Measurements from ENCODE around the gene INCENP. TPM values are rescaled to one million over a fixed set of nuclear protein-coding genes. Genes with fewer than 3 reads are reported as not detected.
A peak's percentile ranks its signal among the peaks of the same experiment; 100 is the strongest.
"Not testable (repeated sequence)": the region's sequence is repeated elsewhere in the genome, so short reads cannot be mapped to it uniquely, and the experiment has no call there.

INCENP gene
- polyA plus RNA-seq, 2 of the 4 experiments (the other 2 are of a cell fraction): 29.5 to 55.8 TPM

GRCh38 chr11:62190011-62190410 lies 66.2 kb downstream of the INCENP start, which contains the start of gene SCGB1D1 (continued):
- TF ChIP-seq BCL3 (IDR thresholded peaks at IDR 0.05): no peak
- no peak for TF ChIP-seq ZC3H11A (IDR thresholded peaks at IDR 0.05)
- TF ChIP-seq SMC3 (IDR thresholded peaks at IDR 0.05): no peak
- no peak for TF ChIP-seq HOXB5 (CRISPR knock-in tag; IDR thresholded peaks at IDR 0.05)
- TF ChIP-seq RFX5 (IDR thresholded peaks at IDR 0.05): no peak
- no peak for TF ChIP-seq E2F6 (IDR thresholded peaks at IDR 0.05; ENCODE audit: borderline replicate concordance, low read depth)
- TF ChIP-seq HOXB13 (CRISPR knock-in tag; IDR thresholded peaks at IDR 0.05; ENCODE audit: low read depth): no peak
- TF ChIP-seq NFE2L2 (conservative IDR thresholded peaks at IDR 0.05; ENCODE audit: low read length): no peak
- no peak for TF ChIP-seq EP300 (IDR thresholded peaks at IDR 0.05)

GRCh38 chr11:62193952-62194351 lies 70.1 kb downstream of the INCENP start:
- ATAC-seq (peak; percentile 54 to 71), FAIRE-seq (no peak), DNase-seq (ENCODE audit: low read depth in 1 of 2, low spot score in 1 of 2) (no peak)
- 33% methylated on average over 4 of the region's 4 CpGs for WGBS (ENCODE audit: missing lambda C conversion rate)
- no peaks in the 10 kb centered on the region for H3K9me3 ChIP-seq
- H3K4me3 ChIP-seq: no peak overlapping the region
- POLR2A ChIA-PET: no interaction called here
- CTCF ChIA-PET: no interaction called here
- H3K4me1 ChIP-seq: no peaks in the 10 kb centered on the region
- no peak overlapping the region for H3K4me2 ChIP-seq
- TF ChIP-seq REST (IDR thresholded peaks at IDR 0.05): peak; percentile 83
- no peak for TF ChIP-seq POLR2AphosphoS2 (conservative IDR thresholded peaks at IDR 0.05; ENCODE audit: low read length)
- no peak for TF ChIP-seq USF2 (IDR thresholded peaks at IDR 0.05)
- TF ChIP-seq E2F6 (IDR thresholded peaks at IDR 0.05; ENCODE audit: borderline replicate concordance, low read depth): no peak
- TF ChIP-seq KDM5A (IDR thresholded peaks at IDR 0.05): no peak
- H3K27ac ChIP-seq: no peak overlapping the region

GRCh38 chr11:62195010-62195409 lies 71.2 kb downstream of the INCENP start:
- ATAC-seq; POLR2A ChIA-PET; DNase-seq (ENCODE audit: low read depth in 1 of 2, low spot score in 1 of 2); FAIRE-seq; H3K27ac ChIP-seq; H3K4me3 ChIP-seq; H3K4me2 ChIP-seq; H3K9me3 ChIP-seq; H3K4me1 ChIP-seq: not testable (repeated sequence)
- CTCF ChIA-PET: interaction anchor here (0.8 kb wide), 1 partner anchor 500 kb away, joined by 3 read pairs; no protein-coding TSS in a partner anchor
- WGBS (ENCODE audit: missing lambda C conversion rate): 23% methylated on average over 5 of the region's 9 CpGs

GRCh38 chr11:62195945-62196344 lies 72.1 kb downstream of the INCENP start:
- ATAC-seq (no peak), DNase-seq (ENCODE audit: low read depth in 1 of 2, low spot score in 1 of 2) (no peak), FAIRE-seq (no peak)
- Histone ChIP-seq H3K4me2 (no peak overlapping the region), H3K4me1 (no peaks in the 10 kb centered on the region), H3K9me3 (no peaks in the 10 kb centered on the region), H3K4me3 (no peak overlapping the region), H3K27ac (no peak overlapping the region)
- 51% methylated on average over 7 of the region's 7 CpGs for WGBS (ENCODE audit: missing lambda C conversion rate)
- POLR2A ChIA-PET: no interaction called here
- TF ChIP-seq CHD2 (IDR thresholded peaks at IDR 0.05; ENCODE audit: low read length, partially characterized antibody): no peak
- no peak for TF ChIP-seq HOXB5 (CRISPR knock-in tag; IDR thresholded peaks at IDR 0.05)
- no peak for TF ChIP-seq RNF2 (IDR thresholded peaks at IDR 0.05; ENCODE audit: borderline replicate concordance, low read depth)
- TF ChIP-seq CEBPB (IDR thresholded peaks at IDR 0.05): no peak
- TF ChIP-seq FOXS1 (CRISPR knock-in tag; IDR thresholded peaks at IDR 0.05): no peak
- no peak for TF ChIP-seq NFE2L2 (conservative IDR thresholded peaks at IDR 0.05; ENCODE audit: low read length)
- TF ChIP-seq PBX3 (IDR thresholded peaks at IDR 0.05): no peak
- TF ChIP-seq POLR2A (IDR thresholded peaks at IDR 0.05; ENCODE audit: low read length): no peak
- no peak for TF ChIP-seq MAFK (IDR thresholded peaks at IDR 0.05; ENCODE audit: partially characterized antibody)
- TF ChIP-seq HOXB13 (CRISPR knock-in tag; IDR thresholded peaks at IDR 0.05; ENCODE audit: low read depth): no peak
- no peak for TF ChIP-seq JUN (IDR thresholded peaks at IDR 0.05)
- TF ChIP-seq MAX (IDR thresholded peaks at IDR 0.05): no peak
- CTCF ChIA-PET: interaction anchor here (0.8 kb wide), 1 partner anchor 499 kb away, joined by 3 read pairs; no protein-coding TSS in a partner anchor

GRCh38 chr11:62197400-62197799 lies 73.6 kb downstream of the INCENP start:
- CTCF ChIA-PET; H3K4me3 ChIP-seq; H3K4me2 ChIP-seq; H3K9me3 ChIP-seq; ATAC-seq; H3K4me1 ChIP-seq; POLR2A ChIA-PET; DNase-seq (ENCODE audit: low read depth in 1 of 2, low spot score in 1 of 2); FAIRE-seq; H3K27ac ChIP-seq: not testable (repeated sequence)
- 62% methylated on average over 2 of the region's 2 CpGs for WGBS (ENCODE audit: missing lambda C conversion rate)
